PC-3 (cell line): Measurements from ENCODE around the gene PSMD5. TPM values are rescaled to one million over a fixed set of nuclear protein-coding genes. Genes with fewer than 3 reads are reported as not detected.

Experiments used
- ATAC-seq: fragments of 200-7000 bp; cut with Tn5 transposase; 2 replicates; pipeline ENCODE4 v1.9.1; 2020; ENCODE audit warnings: mild to moderate bottlenecking, moderate library complexity
- BruUV-seq: library from RNA; stranded (reverse); fragments of 400-500 nt; replicated peaks from 2 replicates; lab custom pipeline; 2021; lab: Mats Ljungman, UMichigan
- CTCF ChIA-PET: fragments of 300-600 bp; sonication (Branson Sonifier 250); formaldehyde crosslinking; loops from one replicate; lab custom pipeline; 2022; ENCODE audit warnings: antibody characterized with exemption; lab: Charles Lee
- POLR2A ChIA-PET: fragments of 300-600 bp; sonication (Branson Sonifier 250); formaldehyde crosslinking; loops from one replicate; lab custom pipeline; 2022; ENCODE audit warnings: antibody characterized with exemption; ENCODE audit not compliant: unreplicated experiment; lab: Charles Lee
- DNase-seq: peaks from one replicate; pipeline ENCODE4 v3.0.0-alpha.2; 2015
- H2AFZ ChIP-seq: fragments of 300-600 bp; sonication (generic); 2 replicates; pipeline ENCODE4 v1.6.0; 2016; ENCODE audit warnings: antibody characterized with exemption, low read length
- H3F3A ChIP-seq: fragments of 300-600 bp; sonication (generic); one replicate; pipeline ENCODE4 v1.6.0; 2017; ENCODE audit warnings: antibody characterized with exemption, low read length, control low read depth, mild to moderate bottlenecking; ENCODE audit not compliant: unreplicated experiment
- H3K27ac ChIP-seq: fragments of 300-600 bp; sonication (generic); 2 replicates; pipeline ENCODE4 v1.5.1; 2016; ENCODE audit warnings: mild to moderate bottlenecking, low read length
- H3K27me3 ChIP-seq: fragments of 300-600 bp; sonication (generic); 2 replicates; pipeline ENCODE4 v1.6.1; 2016; ENCODE audit warnings: low read length, mixed read lengths
- H3K36me3 ChIP-seq: fragments of 300-600 bp; sonication (generic); 2 replicates; pipeline ENCODE4 v1.6.1; 2016; ENCODE audit warnings: low read depth, mixed run types, low read length, mixed read lengths
- H3K4me1 ChIP-seq: fragments of 300-600 bp; sonication (generic); 2 replicates; pipeline ENCODE4 v1.5.1; 2016; ENCODE audit warnings: low read length; ENCODE audit not compliant: insufficient read depth
- H3K4me2 ChIP-seq: fragments of 300-600 bp; sonication (generic); 2 replicates; pipeline ENCODE4 v1.6.0; 2016; ENCODE audit warnings: low read length
- H3K4me3 ChIP-seq: fragments of 300-600 bp; sonication (generic); 2 replicates; pipeline ENCODE4 v1.5.1; 2016; ENCODE audit warnings: mild to moderate bottlenecking, low read length, mixed read lengths
- H3K79me2 ChIP-seq: fragments of 300-600 bp; sonication (generic); 2 replicates; pipeline ENCODE4 v1.6.1; 2017; ENCODE audit warnings: low read length, mixed read lengths
- H3K9ac ChIP-seq: fragments of 300-600 bp; sonication (generic); 2 replicates; pipeline ENCODE4 v1.6.0; 2016; ENCODE audit warnings: mild to moderate bottlenecking, low read length
- H3K9me2 ChIP-seq: fragments of 300-600 bp; sonication (generic); replicated peaks from 2 replicates; pipeline ENCODE4 v1.6.1; 2016; ENCODE audit warnings: mixed run types, low read length, mixed read lengths
- H3K9me3 ChIP-seq: fragments of 300-600 bp; sonication (generic); 2 replicates; pipeline ENCODE4 v1.6.1; 2016; ENCODE audit warnings: low read length, mixed read lengths
- H4K20me1 ChIP-seq: fragments of 300-600 bp; sonication (generic); 2 replicates; pipeline ENCODE4 v1.6.1; 2016; ENCODE audit warnings: low read length, mixed read lengths
- CTCF ChIP-seq: fragments of 300-600 bp; sonication (generic); conservative IDR thresholded peaks from 2 replicates; pipeline ENCODE4 v1.5.1; 2017; ENCODE audit warnings: antibody characterized with exemption, low read depth, mild to moderate bottlenecking, low read length
- EZH2 ChIP-seq: fragments of 300-600 bp; sonication (generic); IDR thresholded peaks from one replicate; pipeline ENCODE4 v1.6.1; 2017; ENCODE audit warnings: antibody characterized with exemption, mild to moderate bottlenecking, low read length; ENCODE audit not compliant: unreplicated experiment
- EZH2phosphoT487 ChIP-seq: fragments of 300-600 bp; sonication (generic); IDR thresholded peaks from 2 replicates; pipeline ENCODE4 v1.6.1; 2018; ENCODE audit warnings: mild to moderate bottlenecking, antibody characterized with exemption, low read length, borderline replicate concordance
- intact Hi-C: fragments of 100-400 bp; cut with micrococcal nuclease; formaldehyde crosslinking; loops from 2 replicates; pipeline ENCODE4 v1.9.0; 2023
- total RNA-seq: library from RNA; depleted of rRNA; stranded (reverse); fragments of >200 nt; gene quantifications from 2 replicates; pipeline ENCODE4 v1.2.3, GENCODE V29; 2014

The PSMD5 gene
- total RNA-seq, 1 experiment from 2014 or later, result 23.4 TPM

GRCh38 chr9:120889606-120890271 lies 47.0 kb upstream of the PSMD5 start:
- Histone ChIP-seq H3K9me2 (no peaks in the 10 kb centered on the region), H3K27me3 (no peaks in the 10 kb centered on the region), H3K27ac (no peak overlapping the region), H3K4me2 (no peak overlapping the region), H3K9me3 (no peaks in the 10 kb centered on the region), H2AFZ (no peak overlapping the region), H4K20me1 (no peaks in the 10 kb centered on the region), H3F3A (no peaks in the 10 kb centered on the region), H3K36me3 (no peaks in the 10 kb centered on the region), H3K79me2 (no peaks in the 10 kb centered on the region), H3K9ac (no peak overlapping the region), H3K4me3 (no peak overlapping the region), H3K4me1 (peaks cover 33% of the 10 kb centered on the region)
- ChIA-PET CTCF (no interaction called here), POLR2A (no interaction called here)
- no peak for DNase-seq
- intact Hi-C loops, result no loop called here
- BruUV-seq, result no TSS peak
- no peak for TF ChIP-seq EZH2phosphoT487
- ATAC-seq, result no peak

GRCh38 chr9:120888626-120889025 lies 45.9 kb upstream of the PSMD5 start:
- H3F3A ChIP-seq, result no peaks in the 10 kb centered on the region
- peaks cover 33% of the 10 kb centered on the region for H3K4me1 ChIP-seq
- H3K9me2 ChIP-seq, result no peaks in the 10 kb centered on the region
- H3K9me3 ChIP-seq, result no peaks in the 10 kb centered on the region
- no peak overlapping the region for H3K27ac ChIP-seq
- no peak overlapping the region for H3K9ac ChIP-seq
- POLR2A ChIA-PET, result no interaction called here
- intact Hi-C loops, result no loop called here
- TF ChIP-seq EZH2 (no peak), CTCF (no peak), EZH2phosphoT487 (no peak)
- H3K4me2 ChIP-seq, result no peak overlapping the region
- H3K79me2 ChIP-seq, result no peaks in the 10 kb centered on the region
- no peak overlapping the region for H3K4me3 ChIP-seq
- no peak overlapping the region for H2AFZ ChIP-seq
- H4K20me1 ChIP-seq, result no peaks in the 10 kb centered on the region
- no peak for ATAC-seq
- no peaks in the 10 kb centered on the region for H3K27me3 ChIP-seq
- no peak for DNase-seq
- H3K36me3 ChIP-seq, result no peaks in the 10 kb centered on the region
- BruUV-seq, result no TSS peak
- CTCF ChIA-PET, result no interaction called here

GRCh38 chr9:120886490-120886967 lies 43.8 kb upstream of the PSMD5 start:
- intact Hi-C loops, result no loop called here
- no peaks in the 10 kb centered on the region for H3K27me3 ChIP-seq
- no peaks in the 10 kb centered on the region for H3K79me2 ChIP-seq
- H3K9ac ChIP-seq, result no peak overlapping the region
- no peak overlapping the region for H3K4me3 ChIP-seq
- ChIA-PET CTCF (no interaction called here), POLR2A (no interaction called here)
- TF ChIP-seq EZH2, result no peak
- peak; percentile 32; the same call in 1 of the 2 replicates for TF ChIP-seq CTCF
- no peak for TF ChIP-seq EZH2phosphoT487
- H3K4me2 ChIP-seq, result peak overlapping the region; percentile 46
- DNase-seq, result peak; percentile 77
- H3K36me3 ChIP-seq, result no peaks in the 10 kb centered on the region
- 0 out of 2 replicates have a peak overlapping the region, but pooled peaks have one; percentile 18 for H3K27ac ChIP-seq
- no peaks in the 10 kb centered on the region for H4K20me1 ChIP-seq
- peak; percentile 94 for ATAC-seq
- peaks cover 19% of the 10 kb centered on the region for H3K4me1 ChIP-seq
- no peaks in the 10 kb centered on the region for H3K9me2 ChIP-seq
- no TSS peak for BruUV-seq
- H2AFZ ChIP-seq, result no peak overlapping the region
- H3F3A ChIP-seq, result no peaks in the 10 kb centered on the region
- no peaks in the 10 kb centered on the region for H3K9me3 ChIP-seq
